ENCODE data around the gene PXDN. TPM values are rescaled to one million over a fixed set of nuclear protein-coding genes. Genes with fewer than 3 reads are reported as not detected.
A peak's percentile ranks its signal among the peaks of the same experiment; 100 is the strongest.

Gene PXDN
- total and polyA plus RNA-seq, 9 of the 15 experiments (the other 6 are each of a cell fraction or from before 2014, with no cell fraction given), result 0.49 TPM; not detected in 8

- no TSS peak for BruUV-seq (replicated peaks)
- in situ Hi-C loops (cut with MboI), result no loop called here
- H3K27me3 ChIP-seq (ENCODE audit: control insufficient read depth in 2 of 2, insufficient read depth in 2 of 2, low read length in 2 of 2), result peaks cover 2 to 17% of the 10 kb centered on the region in 2 experiments; a peak in 3 of 5 replicates
- TF ChIP-seq YY1 (IDR thresholded peaks at IDR 0.05; ENCODE audit: borderline replicate concordance in 1 of 3, control insufficient read depth in 1 of 3, extremely low read depth in 1 of 3, insufficient read depth in 3 of 3, insufficient read length in 1 of 3, insufficient replicate concordance in 2 of 3, low read depth in 1 of 3, low read length in 2 of 3) (no peak), SMARCA5 (IDR thresholded peaks at IDR 0.05) (no peak), FOXM1 (IDR thresholded peaks at IDR 0.05; ENCODE audit: low read depth) (no peak), FOXM1 (CRISPR knock-in tag; IDR thresholded peaks at IDR 0.05; ENCODE audit: low read depth) (no peak), CBX2 (IDR thresholded peaks at IDR 0.05; ENCODE audit: insufficient read depth, low read length, poor library complexity, severe bottlenecking) (no peak), ZNF384 (IDR thresholded peaks at IDR 0.05; ENCODE audit: low read depth, low read length) (no peak), ZNF639 (CRISPR knock-in tag; conservative IDR thresholded peaks at IDR 0.05 in 1 of 2, IDR thresholded peaks at IDR 0.05 in 1 of 2) (no peak), RBM15 (IDR thresholded peaks at IDR 0.05; ENCODE audit: insufficient read depth, low read length) (no peak), THRA (IDR thresholded peaks at IDR 0.05) (no peak), ZBTB12 (CRISPR knock-in tag; IDR thresholded peaks at IDR 0.05) (no peak), POLR2B (IDR thresholded peaks at IDR 0.05; ENCODE audit: low read depth, partially characterized antibody) (no peak), SNAPC5 (CRISPR knock-in tag; IDR thresholded peaks at IDR 0.05) (no peak), MTF1 (CRISPR knock-in tag; IDR thresholded peaks at IDR 0.05; ENCODE audit: borderline replicate concordance) (no peak), SRSF9 (IDR thresholded peaks at IDR 0.05; ENCODE audit: borderline replicate concordance, low read depth, low read length) (no peak), ZNF3 (CRISPR knock-in tag; IDR thresholded peaks at IDR 0.05) (no peak), CHD2 (IDR thresholded peaks at IDR 0.05; ENCODE audit: low read depth, low read length) (no peak), CTBP1 (IDR thresholded peaks at IDR 0.05; ENCODE audit: borderline replicate concordance) (no peak), SMAD2 (IDR thresholded peaks at IDR 0.05; ENCODE audit: low read depth, low read length) (no peak), ZNF764 (CRISPR knock-in tag; IDR thresholded peaks at IDR 0.05; ENCODE audit: low read depth) (no peak)
- DNase-seq (ENCODE audit: extremely low read depth in 1 of 4, low spot score in 3 of 4), result peak in 1 of 4 experiments; percentile 2
- H3K27ac ChIP-seq (ENCODE audit: extremely low read depth, low read depth, low read length), result no peak overlapping the region
- ChIA-PET CTCF (ENCODE audit: low intra/inter-chr PET ratio) (no interaction called here), POLR2A (no interaction called here)
- no peak overlapping the region for H3K4me2 ChIP-seq (ENCODE audit: insufficient read depth, low read length)
- 0% methylated on average over 6 of the region's 7 CpGs for WGBS (ENCODE audit: insufficient coverage, low coverage, missing lambda C conversion rate)
- H3K9ac ChIP-seq (ENCODE audit: insufficient read depth in 1 of 2, low read depth in 2 of 2, low read length in 2 of 2), result no peak overlapping the region
- H3K9me1 ChIP-seq (ENCODE audit: control insufficient read depth, insufficient read depth, low read length), result no peaks in the 10 kb centered on the region
- no peaks in the 10 kb centered on the region for H3K79me2 ChIP-seq (ENCODE audit: control insufficient read depth, insufficient read depth, low read length)
- intact Hi-C loops (cut with micrococcal nuclease), result no loop called here
- no peak for ATAC-seq
- H3K4me3 ChIP-seq, result no peak overlapping the region
- no peaks in the 10 kb centered on the region for H4K20me1 ChIP-seq (replicated peaks; ENCODE audit: control insufficient read depth, insufficient read depth, low read length)
- H3K4me1 ChIP-seq (replicated peaks in 1 of 2; ENCODE audit: control insufficient read depth in 2 of 2, insufficient read depth in 2 of 2, low read length in 2 of 2), result peaks cover 0 to 3% of the 10 kb centered on the region in 2 experiments; a peak in 1 of 5 replicates
- no peaks in the 10 kb centered on the region for H3K9me3 ChIP-seq (replicated peaks; ENCODE audit: control insufficient read depth, insufficient read depth, low read depth, low read length)
- no peaks in the 10 kb centered on the region for H3K36me3 ChIP-seq (ENCODE audit: control insufficient read depth, insufficient read depth, low read length)
- no peak for FAIRE-seq
- H2AFZ ChIP-seq (ENCODE audit: low read depth, low read length), result no peak overlapping the region
These were observed 130.5 kb downstream of the PXDN start for GRCh38 chr2:1613731-1614354.

Data from K562 (cell line).